SH-SY5Y (cell line): Measurements from ENCODE around the gene GTF3C1.

Source experiments
- GATA2 ChIP-seq: IDR thresholded peaks from 2 replicates; pipeline ENCODE4 v1.6.1; 2011; ENCODE audit warnings: mild to moderate bottlenecking, low read depth, low read length
- GATA3 ChIP-seq: IDR thresholded peaks from 2 replicates; pipeline ENCODE4 v1.6.1; 2011; ENCODE audit warnings: low read depth, mild to moderate bottlenecking, low read length, moderate library complexity

- TF ChIP-seq GATA2 (no peak), GATA3 (no peak)
Measured at GRCh38 chr16:27499659-27500055, 50.1 kb downstream of the GTF3C1 start.
